Fibroblast of skin of right biceps (primary cell): ENCODE measurements around the gene PFKFB4.
A peak's percentile ranks its signal among the peaks of the same experiment; 100 is the strongest.

Source experiments
- DNase-seq: peaks from one replicate; pipeline ENCODE4 v3.0.0-alpha.2; 2013

Gene PFKFB4

GRCh38 chr3:48556796-48557626 lies at the start of gene PFKFB4:
PFKFB4 (minus strand) TSS chr3:48556803; CDS start chr3:48556777, 26 bp downstream.
- DNase-seq, result peak; percentile 99

- DNase-seq, result no peak
These were observed 45.0 kb upstream of the PFKFB4 start for GRCh38 chr3:48601622-48601994.

GRCh38 chr3:48600711-48601621 lies 44.4 kb upstream of the PFKFB4 start:
- DNase-seq, result no peak

- DNase-seq, result no peak
These were observed 43.1 kb upstream of the PFKFB4 start for GRCh38 chr3:48599509-48600285.

- no peak for DNase-seq
These were observed 42.5 kb upstream of the PFKFB4 start for GRCh38 chr3:48599077-48599501.

- DNase-seq, result peak; percentile 86
These were observed 41.9 kb upstream of the PFKFB4 start for GRCh38 chr3:48598323-48599076.

GRCh38 chr3:48597408-48597800 lies 40.8 kb upstream of the PFKFB4 start:
- DNase-seq, result no peak

- DNase-seq, result no peak
These were observed 40.2 kb upstream of the PFKFB4 start for GRCh38 chr3:48596676-48597407.

- no peak for DNase-seq
These were observed 39.6 kb upstream of the PFKFB4 start for GRCh38 chr3:48596157-48596556.

- DNase-seq, result peak; percentile 90
These were observed 39.0 kb upstream of the PFKFB4 start for GRCh38 chr3:48595526-48596121.

GRCh38 chr3:48595075-48595525 lies 38.5 kb upstream of the PFKFB4 start, which contains the start of gene COL7A1:
COL7A1 (minus strand) TSS chr3:48595329; CDS start chr3:48595159, 170 bp downstream.
- DNase-seq, result no peak

- no peak for DNase-seq
These were observed 37.9 kb upstream of the PFKFB4 start for GRCh38 chr3:48594417-48595049.

GRCh38 chr3:48593337-48593736 lies 36.7 kb upstream of the PFKFB4 start:
- no peak for DNase-seq

GRCh38 chr3:48592519-48593087 lies 36.0 kb upstream of the PFKFB4 start:
- no peak for DNase-seq

GRCh38 chr3:48591886-48592518 lies 35.4 kb upstream of the PFKFB4 start:
- DNase-seq, result no peak

GRCh38 chr3:48591436-48591835 lies 34.8 kb upstream of the PFKFB4 start:
- DNase-seq, result no peak

- no peak for DNase-seq
These were observed 31.6 kb upstream of the PFKFB4 start for GRCh38 chr3:48588230-48588629.

- no peak for DNase-seq
These were observed 31.1 kb upstream of the PFKFB4 start for GRCh38 chr3:48587686-48588085.

GRCh38 chr3:48585411-48585810 lies 28.8 kb upstream of the PFKFB4 start:
- DNase-seq, result no peak
